ENCODE measurements around the gene NOTCH2.

The NOTCH2 gene

GRCh38 chr1:119987686-119988085 lies 81.8 kb downstream of the NOTCH2 start:
- no peak for TF ChIP-seq CTCF (IDR thresholded peaks at IDR 0.05; ENCODE audit: low read length, missing control alignments)
- H3K4me3 ChIP-seq (replicated peaks; ENCODE audit: low read depth, low read length) = no peak overlapping the region
- no peak for DNase-seq (ENCODE audit: low read depth)

- peak; percentile 92 for DNase-seq (ENCODE audit: low read depth)
- no peak for TF ChIP-seq CTCF (IDR thresholded peaks at IDR 0.05; ENCODE audit: low read length, missing control alignments)
- H3K4me3 ChIP-seq (replicated peaks; ENCODE audit: low read depth, low read length) = no peak overlapping the region
These were observed 82.3 kb downstream of the NOTCH2 start for GRCh38 chr1:119987112-119987511.

GRCh38 chr1:119986007-119986497 lies 83.4 kb downstream of the NOTCH2 start:
- no peak for DNase-seq (ENCODE audit: low read depth)
- TF ChIP-seq CTCF (IDR thresholded peaks at IDR 0.05; ENCODE audit: low read length, missing control alignments) = no peak
- H3K4me3 ChIP-seq (replicated peaks; ENCODE audit: low read depth, low read length) = no peak overlapping the region

GRCh38 chr1:119984771-119985170 lies 84.7 kb downstream of the NOTCH2 start:
- no peak for DNase-seq (ENCODE audit: low read depth)
- TF ChIP-seq CTCF (IDR thresholded peaks at IDR 0.05; ENCODE audit: low read length, missing control alignments) = no peak
- no peak overlapping the region for H3K4me3 ChIP-seq (replicated peaks; ENCODE audit: low read depth, low read length)

- no peak for TF ChIP-seq CTCF (IDR thresholded peaks at IDR 0.05; ENCODE audit: low read length, missing control alignments)
- DNase-seq (ENCODE audit: low read depth) = peak; percentile 82
- no peak overlapping the region for H3K4me3 ChIP-seq (replicated peaks; ENCODE audit: low read depth, low read length)
These were observed 87.3 kb downstream of the NOTCH2 start for GRCh38 chr1:119981986-119982815.

- H3K4me3 ChIP-seq (replicated peaks; ENCODE audit: low read depth, low read length) = no peak overlapping the region
- TF ChIP-seq CTCF (IDR thresholded peaks at IDR 0.05; ENCODE audit: low read length, missing control alignments) = no peak
- DNase-seq (ENCODE audit: low read depth) = no peak
These were observed 88.0 kb downstream of the NOTCH2 start for GRCh38 chr1:119981496-119981895.
